PFSK-1 (cell line): Measurements from ENCODE around the gene CCDC69.
A peak's percentile ranks its signal among the peaks of the same experiment; 100 is the strongest.

Source experiments
- FOXP2 ChIP-seq: optimal IDR thresholded peaks from 2 replicates; pipeline ENCODE3; 2011; ENCODE audit warnings: borderline replicate concordance, control low read depth, inconsistent platforms; ENCODE audit not compliant: insufficient read depth; ENCODE audit errors: extremely low read length, extremely low read depth
- POLR2AphosphoS5 ChIP-seq: IDR thresholded peaks from 2 replicates; pipeline ENCODE4 v1.6.1; 2012; ENCODE audit warnings: low read depth, mild to moderate bottlenecking, control low read depth, low read length, moderate library complexity
- SIN3A ChIP-seq: IDR thresholded peaks from 2 replicates; pipeline ENCODE4 v1.6.1; 2012; ENCODE audit warnings: mild to moderate bottlenecking, low read length, moderate library complexity, borderline replicate concordance; ENCODE audit not compliant: insufficient read depth
- TAF1 ChIP-seq: IDR thresholded peaks from 2 replicates; pipeline ENCODE4 v1.6.1; 2012; ENCODE audit warnings: low read length, control low read depth, borderline replicate concordance; ENCODE audit not compliant: insufficient read depth
- TF ChIP-seq, protein P1 (sequence below), 2 experiments: IDR thresholded peaks; 2 replicates each; pipeline versions ENCODE4 v1.6.1 to v1.8.0; 2011 to 2012; ENCODE audit warnings: low read depth in 2 of 2, low read length in 2 of 2, control low read depth in 1 of 2, inconsistent platforms in 1 of 2, mild to moderate bottlenecking in 1 of 2, moderate library complexity in 1 of 2; ENCODE audit not compliant: insufficient read depth in 1 of 2

CCDC69 gene

GRCh38 chr5:151251621-151252020 lies 27.7 kb upstream of the CCDC69 start:
- TF ChIP-seq TAF1 = no peak
- TF ChIP-seq, protein P1, sequence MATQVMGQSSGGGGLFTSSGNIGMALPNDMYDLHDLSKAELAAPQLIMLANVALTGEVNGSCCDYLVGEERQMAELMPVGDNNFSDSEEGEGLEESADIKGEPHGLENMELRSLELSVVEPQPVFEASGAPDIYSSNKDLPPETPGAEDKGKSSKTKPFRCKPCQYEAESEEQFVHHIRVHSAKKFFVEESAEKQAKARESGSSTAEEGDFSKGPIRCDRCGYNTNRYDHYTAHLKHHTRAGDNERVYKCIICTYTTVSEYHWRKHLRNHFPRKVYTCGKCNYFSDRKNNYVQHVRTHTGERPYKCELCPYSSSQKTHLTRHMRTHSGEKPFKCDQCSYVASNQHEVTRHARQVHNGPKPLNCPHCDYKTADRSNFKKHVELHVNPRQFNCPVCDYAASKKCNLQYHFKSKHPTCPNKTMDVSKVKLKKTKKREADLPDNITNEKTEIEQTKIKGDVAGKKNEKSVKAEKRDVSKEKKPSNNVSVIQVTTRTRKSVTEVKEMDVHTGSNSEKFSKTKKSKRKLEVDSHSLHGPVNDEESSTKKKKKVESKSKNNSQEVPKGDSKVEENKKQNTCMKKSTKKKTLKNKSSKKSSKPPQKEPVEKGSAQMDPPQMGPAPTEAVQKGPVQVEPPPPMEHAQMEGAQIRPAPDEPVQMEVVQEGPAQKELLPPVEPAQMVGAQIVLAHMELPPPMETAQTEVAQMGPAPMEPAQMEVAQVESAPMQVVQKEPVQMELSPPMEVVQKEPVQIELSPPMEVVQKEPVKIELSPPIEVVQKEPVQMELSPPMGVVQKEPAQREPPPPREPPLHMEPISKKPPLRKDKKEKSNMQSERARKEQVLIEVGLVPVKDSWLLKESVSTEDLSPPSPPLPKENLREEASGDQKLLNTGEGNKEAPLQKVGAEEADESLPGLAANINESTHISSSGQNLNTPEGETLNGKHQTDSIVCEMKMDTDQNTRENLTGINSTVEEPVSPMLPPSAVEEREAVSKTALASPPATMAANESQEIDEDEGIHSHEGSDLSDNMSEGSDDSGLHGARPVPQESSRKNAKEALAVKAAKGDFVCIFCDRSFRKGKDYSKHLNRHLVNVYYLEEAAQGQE (IDR thresholded peaks at IDR 0.05; ENCODE audit: insufficient read depth in 1 of 2, low read depth in 2 of 2, low read length in 2 of 2) = no peak
- TF ChIP-seq SIN3A = no peak
- no peak for TF ChIP-seq FOXP2
- no peak for TF ChIP-seq POLR2AphosphoS5

GRCh38 chr5:151251001-151251551 lies 27.2 kb upstream of the CCDC69 start:
- TF ChIP-seq TAF1 = no peak

DNA sequence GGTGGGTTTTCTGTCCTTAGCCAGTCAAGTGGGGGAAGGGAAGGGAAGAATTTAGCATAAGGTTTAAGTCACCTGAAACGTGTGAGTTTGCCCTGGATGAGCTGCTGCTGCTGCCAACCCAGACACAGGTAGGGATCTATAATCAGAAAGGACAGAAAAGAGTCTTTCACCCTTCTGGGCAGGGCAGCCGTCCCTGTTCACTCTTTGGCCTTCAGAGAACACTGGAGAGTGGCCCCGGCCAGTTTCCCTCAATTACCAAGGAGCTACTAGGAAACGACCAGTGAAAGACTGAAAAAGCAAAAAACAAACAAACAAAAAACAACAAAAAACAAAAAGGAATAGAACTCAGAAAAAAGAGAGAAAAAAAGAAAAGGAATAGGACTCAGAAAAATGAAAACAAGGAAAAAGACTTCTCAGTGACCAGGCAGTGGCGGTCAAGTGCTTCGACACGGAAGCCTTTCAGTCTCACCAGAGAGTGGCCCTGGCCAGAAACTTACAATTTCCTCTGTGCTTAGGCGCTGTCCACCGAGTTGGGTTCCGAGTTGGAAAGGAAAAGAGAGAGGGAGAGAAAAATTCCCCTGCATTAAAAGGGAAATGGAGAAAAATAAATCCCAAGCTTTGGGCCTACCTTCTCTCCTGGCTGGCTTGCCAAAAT lies 26.6 kb upstream of the CCDC69 start:
- TF ChIP-seq TAF1 = no peak
- TF ChIP-seq, protein P1 (IDR thresholded peaks at IDR 0.05; ENCODE audit: insufficient read depth in 1 of 2, low read depth in 2 of 2, low read length in 2 of 2) = peak in 1 of 2 experiments; percentile 56; a peak in 1 of 4 replicates

GRCh38 chr5:151249281-151249680 lies 25.4 kb upstream of the CCDC69 start:
- TF ChIP-seq, protein P1 (IDR thresholded peaks at IDR 0.05; ENCODE audit: insufficient read depth in 1 of 2, low read depth in 2 of 2, low read length in 2 of 2) = no peak
- TF ChIP-seq POLR2AphosphoS5 (no peak), TAF1 (no peak), FOXP2 (no peak), SIN3A (no peak)

DNA sequence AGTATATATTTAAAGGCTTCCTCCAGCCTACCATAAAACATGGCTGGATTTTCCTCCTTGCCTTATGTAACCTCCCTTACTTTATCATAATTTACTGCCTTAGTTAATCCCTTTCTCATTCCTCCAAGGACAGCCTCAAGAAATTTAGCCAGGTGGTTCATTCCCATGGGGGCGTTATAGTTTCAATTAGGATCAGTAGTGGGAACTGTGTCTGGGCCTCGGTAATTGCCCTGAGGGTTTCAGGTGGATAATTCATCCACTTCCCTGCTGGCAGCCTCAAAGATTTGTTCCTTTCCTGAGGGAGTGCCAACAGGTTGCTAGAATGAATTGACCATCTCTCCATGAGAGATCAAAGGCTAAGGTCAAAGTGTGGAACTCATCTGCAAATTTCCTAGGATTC lies 24.8 kb upstream of the CCDC69 start:
- TF ChIP-seq SIN3A (no peak), POLR2AphosphoS5 (no peak), FOXP2 (no peak), TAF1 (no peak)
- TF ChIP-seq, protein P1 (IDR thresholded peaks at IDR 0.05; ENCODE audit: insufficient read depth in 1 of 2, low read depth in 2 of 2, low read length in 2 of 2) = no peak
